SKM-1 treated with dmso at 0.1 percent for 144 hours (cell line): ENCODE results near the gene KRTAP5-5.
A peak's percentile ranks its signal among the peaks of the same experiment; 100 is the strongest.
"Not testable (repeated sequence)": the region's sequence is repeated elsewhere in the genome, so short reads cannot be mapped to it uniquely, and the experiment has no call there.

Experiments
- DNase-seq: peaks from one replicate; lab custom pipeline; 2025; ENCODE audit not compliant: unreplicated experiment; lab: John Stamatoyannopoulos, UW

KRTAP5-5 gene, protein sequence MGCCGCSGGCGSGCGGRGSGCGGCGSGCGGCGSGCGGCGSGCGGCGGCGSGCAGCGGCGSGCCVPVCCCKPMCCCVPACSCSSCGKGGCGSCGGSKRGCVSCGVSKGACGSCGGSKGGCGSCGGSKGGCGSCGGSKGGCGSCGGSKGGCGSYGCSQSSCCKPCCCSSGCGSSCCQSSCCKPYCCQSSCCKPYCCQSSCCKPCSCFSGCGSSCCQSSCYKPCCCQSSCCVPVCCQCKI

DNA sequence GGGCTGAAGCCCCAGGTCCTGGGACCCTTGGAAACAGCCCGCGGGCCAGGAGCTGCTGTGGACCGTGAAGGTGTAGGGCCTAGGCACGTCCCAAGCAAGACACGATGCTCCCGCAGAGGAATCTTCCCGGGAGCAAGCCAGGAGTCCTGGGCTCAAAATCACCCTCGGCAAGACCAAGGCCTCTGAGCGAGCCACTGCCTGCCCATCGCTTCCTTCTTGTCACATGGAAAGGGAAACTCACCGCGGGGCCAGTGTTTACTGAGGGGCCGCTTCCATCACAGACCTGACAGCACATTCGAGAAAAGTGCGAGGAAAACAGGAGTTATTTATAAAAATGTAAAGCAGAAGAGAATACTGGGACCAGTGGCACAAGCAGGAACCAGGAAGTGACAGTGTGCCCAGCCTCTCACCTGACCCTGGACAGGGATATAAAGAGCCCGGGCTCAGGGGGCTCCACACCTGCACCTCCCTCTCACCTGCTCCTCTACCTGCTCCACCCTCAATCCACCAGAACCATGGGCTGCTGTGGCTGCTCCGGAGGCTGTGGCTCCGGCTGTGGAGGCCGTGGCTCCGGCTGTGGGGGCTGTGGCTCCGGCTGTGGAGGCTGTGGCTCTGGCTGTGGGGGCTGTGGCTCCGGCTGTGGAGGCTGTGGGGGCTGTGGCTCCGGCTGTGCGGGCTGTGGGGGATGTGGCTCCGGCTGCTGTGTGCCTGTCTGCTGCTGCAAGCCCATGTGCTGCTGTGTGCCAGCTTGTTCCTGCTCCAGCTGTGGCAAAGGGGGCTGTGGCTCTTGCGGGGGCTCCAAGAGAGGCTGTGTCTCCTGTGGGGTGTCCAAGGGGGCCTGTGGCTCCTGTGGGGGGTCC, at the start of gene KRTAP5-5:
KRTAP5-5 (plus strand) TSS at position 450 of the 860 bp plus-strand sequence; CDS start at position 516, 66 bp downstream.
- DNase-seq = no peak

DNA sequence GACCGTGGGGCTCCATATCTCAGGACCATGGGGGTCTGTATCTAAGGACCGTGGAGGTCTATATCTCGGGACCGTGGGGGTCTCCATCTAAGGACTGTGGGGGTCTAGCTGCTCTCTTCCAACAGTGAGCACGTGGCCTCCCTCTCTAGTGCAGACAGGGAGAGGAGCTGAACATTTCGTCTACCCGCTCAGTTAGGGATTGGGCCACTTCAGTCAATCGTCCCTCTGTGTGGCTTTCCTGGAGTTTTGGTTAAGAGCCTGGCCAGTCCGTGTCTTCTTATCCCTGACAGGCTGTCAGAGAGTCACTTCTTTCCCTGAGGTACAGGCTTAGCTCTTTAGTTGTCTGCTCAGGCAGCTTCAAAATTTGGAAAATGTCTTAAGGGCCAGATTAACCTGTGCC, 47.6 kb upstream of the KRTAP5-5 start:
- no peak for DNase-seq

DNA sequence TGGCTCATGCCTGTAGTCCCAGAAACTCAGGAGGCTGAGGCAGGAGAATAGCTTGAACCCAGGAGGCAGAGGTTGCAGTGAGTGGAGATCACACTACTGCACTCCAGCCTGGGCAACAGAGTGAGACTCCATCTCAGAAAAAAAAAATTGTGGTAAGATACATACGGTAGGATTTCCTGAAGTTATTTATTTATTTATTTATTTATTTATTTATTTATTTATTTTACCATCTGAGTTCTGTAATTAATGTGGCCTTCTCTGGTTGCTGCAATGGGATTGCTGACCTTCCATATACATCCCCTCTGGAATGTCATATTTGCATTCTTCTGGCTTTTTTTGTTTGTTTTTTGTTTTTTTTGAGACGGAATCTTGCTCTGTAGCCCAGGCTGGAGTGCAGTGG, 46.7 kb upstream of the KRTAP5-5 start:
- not testable (repeated sequence) for DNase-seq

DNA sequence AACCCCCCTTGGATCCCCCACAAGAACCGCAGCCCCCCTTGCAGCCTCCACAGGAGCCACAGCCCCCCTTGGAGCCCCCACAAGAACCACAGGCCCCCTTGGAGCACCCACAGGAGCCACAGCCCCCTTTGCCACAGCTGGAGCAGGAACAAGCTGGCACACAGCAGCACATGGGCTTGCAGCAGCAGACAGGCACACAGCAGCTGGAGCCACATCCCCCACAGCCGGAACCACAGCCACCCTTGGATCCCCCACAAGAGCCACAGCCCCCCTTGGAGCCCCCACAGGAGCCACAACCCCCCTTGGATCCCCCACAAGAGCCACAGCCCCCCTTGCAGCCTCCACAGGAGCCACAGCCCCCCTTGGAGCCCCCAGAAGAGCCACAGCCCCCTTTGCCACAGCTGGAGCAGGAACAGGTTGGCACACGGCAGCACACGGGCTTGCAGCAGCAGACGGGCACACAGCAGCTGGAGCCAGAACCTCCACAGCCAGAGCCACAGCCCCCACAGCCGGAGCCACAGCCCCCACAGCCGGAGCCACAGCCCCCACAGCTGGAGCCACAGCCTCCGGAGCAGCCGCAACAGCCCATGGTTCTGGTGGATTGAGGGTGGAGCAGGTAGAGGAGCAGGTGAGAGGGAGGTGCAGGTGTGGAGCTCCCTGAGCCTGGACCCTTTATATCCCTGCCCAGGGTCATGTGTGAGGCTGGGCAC, 44.8 kb upstream of the KRTAP5-5 start, which contains the start of gene KRTAP5-1:
KRTAP5-1 (minus strand) TSS at position 623 of the 710 bp plus-strand sequence; CDS start at position 589, 34 bp downstream.
- DNase-seq = not testable (repeated sequence)

DNA sequence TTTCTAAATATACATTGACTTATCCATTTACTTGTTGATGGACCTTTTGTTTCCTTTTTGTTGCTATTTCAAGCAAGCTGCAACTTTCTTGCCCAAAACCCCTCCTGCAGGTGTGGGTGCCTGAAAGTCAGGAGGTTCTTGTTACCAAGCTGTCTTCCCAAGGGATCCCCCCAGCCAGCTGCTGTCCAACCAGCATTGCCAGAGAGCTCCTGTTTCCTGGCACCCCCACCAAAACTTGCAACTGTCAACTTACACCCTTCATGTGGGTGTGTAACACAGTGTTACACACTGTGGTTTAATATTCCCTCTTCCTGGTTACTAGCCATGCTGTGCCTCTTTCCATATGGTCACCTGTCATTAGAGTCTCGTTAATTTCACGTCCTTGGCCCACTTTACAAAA, 42.9 kb upstream of the KRTAP5-5 start:
- no peak for DNase-seq

DNA sequence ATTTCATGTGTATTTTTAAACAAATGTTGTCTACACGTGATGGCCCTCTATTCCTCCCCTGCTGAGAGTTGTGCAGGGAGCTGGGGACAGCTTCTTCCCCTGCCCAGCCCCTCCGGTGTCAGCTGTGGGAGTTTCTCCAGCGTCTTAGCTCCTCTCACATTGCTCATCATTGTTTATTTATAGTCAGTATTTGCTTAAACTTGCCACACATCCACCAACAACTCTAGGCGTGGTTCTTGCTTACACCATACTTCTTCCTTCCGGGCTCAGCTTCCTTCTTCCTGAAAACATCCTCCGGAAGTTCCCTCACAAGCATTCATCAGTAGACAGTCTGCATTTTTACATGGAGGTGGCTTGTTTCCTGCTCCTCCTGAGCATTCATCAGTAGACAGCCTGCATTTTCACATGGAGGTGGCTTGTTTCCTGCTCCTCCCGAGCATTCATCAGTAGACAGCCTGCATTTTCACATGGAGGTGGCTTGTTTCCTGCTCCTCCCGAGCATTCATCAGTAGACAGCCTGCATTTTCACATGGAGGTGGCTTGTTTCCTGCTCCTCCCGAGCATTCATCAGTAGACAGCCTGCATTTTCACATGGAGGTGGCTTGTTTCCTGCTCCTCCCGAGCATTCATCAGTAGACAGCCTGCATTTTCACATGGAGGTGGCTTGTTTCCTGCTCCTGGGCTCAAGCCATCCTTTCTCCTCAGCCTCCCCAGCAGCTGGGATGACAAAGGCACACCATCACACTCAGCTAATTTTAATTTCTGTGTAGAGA, 40.2 kb upstream of the KRTAP5-5 start:
- DNase-seq = peak; percentile 34

DNA sequence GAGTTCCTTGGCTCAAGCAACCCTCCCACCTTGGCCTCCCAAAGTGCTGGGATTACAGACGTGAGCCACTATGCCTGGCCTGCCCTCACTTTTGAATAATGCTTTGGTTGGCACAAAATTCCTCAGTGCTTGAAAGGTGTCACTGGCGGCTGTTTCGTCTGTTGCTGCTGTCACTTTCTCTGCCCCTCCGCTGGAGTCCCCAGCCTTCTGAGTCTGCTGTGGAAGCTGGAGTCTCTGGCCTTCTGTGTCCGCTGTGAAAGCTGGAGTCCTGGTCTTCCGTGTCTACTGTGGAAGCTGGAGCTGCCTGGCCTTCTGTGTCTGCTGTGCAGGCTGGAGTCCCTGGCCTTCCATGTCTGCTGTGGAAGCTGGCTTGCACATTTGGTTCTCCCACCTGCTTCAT, 39.6 kb upstream of the KRTAP5-5 start:
- no peak for DNase-seq

DNA sequence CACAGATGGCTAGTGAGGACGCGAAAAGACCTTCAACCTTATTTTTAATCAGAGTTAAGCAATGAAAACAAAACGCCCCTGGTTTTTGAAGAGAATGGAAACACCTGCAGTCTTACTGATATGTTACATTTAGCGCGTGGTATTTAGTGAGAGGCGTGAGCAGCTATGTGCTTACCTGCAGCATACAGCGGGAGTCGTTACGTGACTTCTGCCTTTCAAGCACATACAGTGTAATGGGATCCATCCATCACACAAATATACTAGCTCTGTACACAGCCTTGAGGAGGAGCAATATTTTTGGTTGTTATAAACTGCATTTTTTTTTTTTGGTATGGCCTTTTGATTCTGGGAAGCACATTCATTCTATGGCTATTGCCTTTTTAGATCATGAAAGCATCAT, 36.9 kb upstream of the KRTAP5-5 start:
- DNase-seq = no peak

DNA sequence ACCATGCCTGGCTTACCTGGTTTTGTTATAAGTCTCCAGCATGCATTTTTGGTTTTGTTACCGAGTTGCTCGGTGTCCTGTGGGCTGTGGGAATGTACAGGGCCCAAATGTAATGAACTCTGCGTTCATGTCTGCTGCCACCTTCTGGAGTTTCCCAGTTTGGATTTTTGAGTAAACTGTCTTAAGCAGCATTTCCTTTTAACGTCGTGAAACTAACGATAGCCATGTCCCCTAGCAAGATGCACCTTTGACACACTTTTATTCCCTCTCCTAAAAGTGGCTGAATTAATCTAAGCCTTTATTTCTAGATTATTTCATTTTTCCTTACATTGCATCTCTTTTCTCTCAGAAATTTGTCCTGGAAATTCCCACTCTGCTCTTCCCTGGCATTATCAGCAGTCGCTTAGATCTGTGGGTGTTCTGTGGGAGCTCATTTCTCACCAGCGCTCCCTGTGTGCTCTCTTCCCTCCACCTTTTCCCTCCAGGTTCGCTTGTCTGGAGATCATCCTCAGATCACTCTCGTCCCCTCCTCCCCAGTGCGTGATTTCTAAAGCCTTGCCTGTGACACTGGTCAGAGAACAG, 33.5 kb upstream of the KRTAP5-5 start:
- DNase-seq = not testable (repeated sequence)

DNA sequence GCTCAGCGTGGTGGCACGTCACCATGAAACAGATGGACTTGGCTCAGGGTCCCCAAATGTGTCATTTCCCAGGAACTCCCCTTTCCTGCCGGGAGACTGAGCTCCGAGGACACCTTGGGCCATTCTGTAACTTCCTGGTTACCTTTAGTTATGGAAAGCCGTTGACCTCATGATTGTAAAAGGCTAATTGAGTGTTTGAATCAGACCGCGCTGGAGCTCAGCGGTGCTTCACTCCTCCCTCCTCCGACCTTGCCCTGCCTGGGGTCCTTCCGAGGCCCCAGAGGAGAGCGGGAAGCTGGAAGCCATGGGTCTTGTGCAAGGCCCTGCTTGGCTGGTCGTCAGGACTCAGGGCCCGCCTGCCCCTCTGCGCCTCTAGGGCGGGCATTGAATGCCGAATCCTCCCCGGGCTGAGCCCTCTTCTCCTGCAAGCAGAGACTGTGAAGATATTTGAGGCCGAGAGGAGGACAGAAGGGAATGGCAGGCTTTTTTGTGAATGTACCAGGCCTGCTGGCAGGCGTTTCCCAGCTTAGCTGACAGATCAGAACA, 32.9 kb upstream of the KRTAP5-5 start:
- DNase-seq = not testable (repeated sequence)

DNA sequence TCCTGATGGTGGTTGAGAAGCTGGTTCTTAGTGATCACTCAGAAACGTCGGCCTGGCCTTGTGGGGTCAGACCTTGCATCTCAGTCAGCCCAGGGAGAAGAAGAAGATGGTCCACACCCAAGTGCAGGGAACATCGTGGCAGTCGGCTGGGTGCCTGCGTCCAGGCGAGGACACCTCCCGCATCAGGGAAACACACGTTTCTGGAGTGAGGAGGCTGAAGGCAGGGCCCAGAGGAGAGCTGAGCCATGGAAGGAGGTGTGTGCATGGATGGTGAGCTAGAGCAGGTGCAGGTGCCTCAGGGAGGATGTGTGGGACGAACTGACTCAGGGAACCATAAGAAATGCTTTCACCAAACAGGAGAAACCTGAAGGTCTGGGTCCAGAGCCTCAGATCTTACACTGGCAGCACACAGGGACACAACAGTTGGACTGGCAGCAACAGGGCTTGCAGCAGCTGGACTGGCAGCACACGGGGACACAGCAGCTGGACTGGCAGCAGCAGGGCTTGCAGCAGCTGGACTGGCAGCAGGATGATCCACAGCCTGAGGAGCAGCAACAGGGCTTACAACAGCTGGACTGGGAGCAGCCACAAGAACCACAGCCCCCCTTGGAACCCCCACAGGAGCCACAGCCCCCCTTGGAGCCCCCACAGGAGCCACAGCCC, 32.1 kb upstream of the KRTAP5-5 start:
- DNase-seq = no peak

DNA sequence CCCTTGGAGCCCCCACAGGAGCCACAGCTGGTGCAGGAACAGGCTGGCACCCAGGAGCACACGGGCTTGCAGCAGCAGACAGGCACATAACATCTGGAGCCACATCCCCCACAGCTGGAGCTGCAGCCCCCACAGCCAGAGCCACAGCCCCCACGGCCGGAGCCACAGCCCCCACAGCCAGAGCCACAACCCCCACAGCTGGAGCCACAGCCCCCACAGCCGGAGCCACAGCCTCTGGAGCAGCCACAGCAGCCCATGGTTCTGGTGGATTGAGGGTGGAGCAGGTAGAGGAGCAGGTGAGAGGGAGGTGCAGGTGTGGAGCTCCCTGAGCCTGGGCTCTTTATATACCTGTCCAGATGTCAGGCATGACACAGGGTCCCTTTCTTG, 31.6 kb upstream of the KRTAP5-5 start, which contains the start of gene KRTAP5-2:
KRTAP5-2 (minus strand) TSS at position 301 of the 387 bp plus-strand sequence; CDS start at position 257, 44 bp downstream.
- DNase-seq = no peak

DNA sequence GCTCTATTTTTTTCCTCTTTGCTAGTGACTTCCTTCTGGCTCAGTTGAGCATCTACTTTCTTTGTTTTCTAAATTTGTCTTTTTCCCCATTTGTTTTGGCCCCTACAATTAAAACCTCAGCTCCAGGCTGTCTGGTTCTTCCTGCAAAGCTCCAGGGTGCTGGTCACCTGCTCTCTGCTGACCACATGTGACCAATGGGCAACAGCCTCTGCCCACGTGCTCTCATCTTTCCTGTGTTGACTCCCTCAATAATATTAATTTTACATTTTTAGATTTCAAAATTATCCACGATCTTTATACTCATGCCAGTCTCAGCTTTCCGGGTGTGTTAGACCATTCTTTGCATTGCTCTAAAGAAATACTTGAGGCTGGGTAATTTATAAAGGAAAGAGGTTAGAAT, 31.2 kb upstream of the KRTAP5-5 start:
- DNase-seq = not testable (repeated sequence)

DNA sequence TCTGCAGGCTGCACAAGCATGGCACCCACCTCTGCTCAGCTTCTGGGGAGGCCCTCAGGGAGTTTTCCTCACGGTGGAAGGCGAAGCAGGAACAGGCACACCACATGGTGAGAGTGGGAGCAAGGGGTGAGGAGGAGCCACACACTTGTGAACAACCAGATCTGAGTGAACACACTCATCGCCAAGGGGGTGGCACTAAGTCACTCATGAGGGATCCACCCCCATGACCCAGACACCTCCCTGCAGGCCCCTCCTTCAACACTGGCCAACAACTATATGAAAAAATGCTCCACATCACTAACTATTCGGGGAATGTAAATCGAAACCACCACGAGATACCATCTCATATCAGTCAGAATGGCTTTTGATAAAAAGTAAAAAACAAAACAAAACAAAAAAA, 30.8 kb upstream of the KRTAP5-5 start:
- DNase-seq = no peak

DNA sequence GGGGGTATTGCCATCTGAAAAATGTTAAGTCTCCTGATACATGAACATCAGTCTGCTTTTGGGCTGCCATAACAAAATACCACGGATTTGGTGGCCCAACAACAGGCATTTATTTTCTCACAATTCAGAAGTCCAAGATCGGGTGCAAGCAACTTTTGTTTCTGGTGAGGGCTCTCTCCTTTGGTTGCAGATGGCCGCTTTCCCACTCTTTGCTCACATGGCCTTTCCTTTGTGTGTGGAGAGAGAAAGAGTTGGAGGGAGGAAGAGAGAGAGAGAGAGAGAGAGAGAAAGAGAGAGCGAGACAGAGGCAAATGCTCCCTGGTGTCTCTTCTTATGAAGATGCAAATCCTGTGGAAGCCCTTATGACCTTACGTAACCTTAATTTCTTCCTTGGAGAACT, 28.9 kb upstream of the KRTAP5-5 start:
- DNase-seq = no peak

DNA sequence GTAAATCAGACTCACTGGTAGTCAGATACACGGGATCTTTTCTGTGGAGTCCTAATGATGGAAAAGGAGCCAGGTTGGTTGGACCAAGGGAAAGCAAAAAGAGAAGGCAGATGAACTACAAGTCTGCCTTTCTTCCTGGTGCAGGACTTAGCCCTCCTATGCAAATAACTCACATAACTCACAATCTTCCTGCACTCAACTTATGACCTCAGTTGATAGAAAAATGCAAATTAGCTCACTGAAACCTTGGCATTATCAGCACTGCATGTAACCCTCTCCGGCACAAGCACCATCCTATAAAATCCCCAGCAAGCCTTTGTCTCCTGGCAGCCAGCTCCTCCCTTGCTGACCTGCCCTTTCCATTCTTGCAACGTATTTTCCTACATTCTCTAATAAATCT, 27.9 kb upstream of the KRTAP5-5 start:
- not testable (repeated sequence) for DNase-seq

DNA sequence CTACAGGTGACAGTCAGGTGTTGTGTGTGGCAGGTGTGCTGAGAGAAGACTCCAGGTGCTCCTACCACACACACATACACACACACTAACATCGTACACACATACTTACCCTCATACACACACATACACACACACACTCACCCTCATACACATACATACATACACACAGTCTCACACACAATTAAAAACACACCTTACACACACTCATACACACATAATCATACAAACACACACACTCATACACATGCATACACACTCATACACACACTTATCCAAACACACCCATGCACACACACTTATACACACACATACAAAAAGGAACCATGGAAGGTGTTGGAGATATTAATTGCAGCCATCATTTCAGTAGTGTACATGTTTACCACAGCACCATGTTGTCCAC, 25.9 kb upstream of the KRTAP5-5 start:
- DNase-seq = no peak

DNA sequence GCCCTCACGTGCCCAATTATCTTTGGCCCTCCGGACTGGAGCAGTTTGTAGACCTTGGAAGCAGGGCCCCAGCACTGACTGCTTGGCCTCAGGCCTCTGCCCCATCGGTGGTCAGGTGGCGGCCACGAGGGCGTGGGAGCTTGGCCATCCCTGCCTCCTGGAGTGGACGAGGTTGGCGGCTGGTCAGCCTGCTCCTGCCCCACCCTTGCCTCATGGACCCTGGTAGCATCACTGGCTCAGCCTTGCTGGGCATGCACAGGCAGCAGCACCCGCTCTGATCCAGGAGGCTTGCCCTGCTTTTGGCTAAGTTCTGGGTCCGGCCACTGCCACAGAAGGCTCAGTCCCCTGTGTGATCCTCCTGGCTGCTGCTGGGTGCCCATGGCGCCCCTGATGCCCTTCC, 25.4 kb upstream of the KRTAP5-5 start:
- no peak for DNase-seq

DNA sequence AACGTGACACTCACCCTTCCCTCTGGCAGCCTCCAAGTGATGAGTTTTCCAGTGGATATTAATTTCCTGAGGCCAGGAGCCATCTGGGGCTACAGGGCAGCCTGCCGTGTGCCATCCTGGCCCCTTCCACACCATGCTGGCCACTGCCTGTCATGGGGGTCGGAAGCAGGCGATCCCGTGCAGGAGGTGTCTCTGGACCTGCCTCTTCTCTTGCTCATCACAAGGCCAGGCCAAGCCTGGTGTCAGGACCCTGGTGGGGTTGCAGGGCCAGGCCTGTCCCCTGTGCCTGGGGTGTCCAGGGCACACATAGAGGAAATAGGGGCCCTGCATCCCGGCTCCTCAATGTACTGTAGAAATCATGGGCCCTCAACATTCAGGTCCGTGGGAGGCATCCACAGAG, 24.9 kb upstream of the KRTAP5-5 start:
- DNase-seq = no peak

DNA sequence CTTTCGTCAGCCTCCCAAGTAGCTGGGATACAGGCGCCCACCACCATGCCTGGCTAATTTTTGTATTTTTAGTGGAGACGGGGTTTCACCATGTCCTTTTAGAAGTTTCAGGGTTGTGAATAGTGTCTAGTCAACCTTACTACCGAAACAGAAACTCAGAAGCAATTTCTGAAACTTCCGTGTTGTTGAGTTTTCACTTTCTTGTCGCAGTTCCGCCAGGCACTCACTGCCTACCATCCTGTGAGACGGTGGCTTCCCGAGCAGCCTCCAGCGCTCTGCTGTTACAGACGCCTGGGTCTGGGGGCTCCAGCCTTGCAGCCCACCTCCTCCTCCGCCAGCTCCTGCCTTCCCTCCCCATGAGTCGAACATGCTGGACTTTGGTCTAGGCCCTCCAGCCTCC, 23.7 kb upstream of the KRTAP5-5 start:
- not testable (repeated sequence) for DNase-seq
